Epithelial cell of esophagus (primary cell): ENCODE measurements around the gene MRPL38.

Experiments used
- DNase-seq: peaks from one replicate; pipeline ENCODE4 v3.0.0; 2010; ENCODE audit warnings: low read depth
- H3K4me3 ChIP-seq: 2 replicates; pipeline ENCODE4 v1.5.1; 2011; ENCODE audit warnings: mild to moderate bottlenecking, low read length, control low read depth
- CTCF ChIP-seq: IDR thresholded peaks from 2 replicates; pipeline ENCODE4 v1.5.1; 2011; ENCODE audit warnings: low read depth, mild to moderate bottlenecking, low read length, control low read depth, inconsistent platforms; ENCODE audit not compliant: insufficient read depth; ENCODE audit errors: missing control alignments

The MRPL38 gene

DNA sequence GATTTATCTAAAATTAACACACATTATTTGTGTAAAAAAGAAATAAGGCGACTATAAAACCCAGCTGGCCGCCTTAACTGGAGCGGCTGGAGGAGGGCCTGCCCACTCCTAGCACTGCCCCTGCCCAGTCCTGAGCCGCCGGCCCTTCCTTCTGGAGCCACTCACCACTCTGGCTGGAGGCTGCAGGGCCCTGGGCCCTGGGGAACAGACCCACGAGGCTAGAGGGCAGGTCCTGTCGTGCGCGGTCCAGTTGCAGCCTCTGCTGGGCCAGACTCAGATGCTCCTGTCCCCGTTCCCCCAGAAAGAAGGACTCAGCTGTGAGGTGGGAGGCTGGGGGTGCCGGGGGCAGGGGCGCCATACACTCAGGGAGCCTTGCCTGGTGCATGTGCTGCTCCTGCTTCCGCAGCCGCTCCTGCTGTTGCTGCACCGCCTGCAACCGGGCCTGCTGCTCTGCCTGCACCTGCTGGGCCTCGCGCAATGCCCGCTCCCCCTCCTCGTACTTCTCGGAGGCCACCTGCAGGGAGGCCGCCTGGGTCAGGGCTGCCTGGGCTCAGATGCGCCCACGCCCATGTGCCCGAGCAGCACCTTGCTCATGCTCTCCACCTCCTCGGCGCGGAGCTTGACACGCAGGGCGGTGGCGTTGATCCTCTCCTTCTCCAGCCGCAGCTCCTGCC lies 9.0 kb upstream of the MRPL38 start:
- DNase-seq, result no peak
- H3K4me3 ChIP-seq, result no peak overlapping the region
- TF ChIP-seq CTCF, result no peak

DNA sequence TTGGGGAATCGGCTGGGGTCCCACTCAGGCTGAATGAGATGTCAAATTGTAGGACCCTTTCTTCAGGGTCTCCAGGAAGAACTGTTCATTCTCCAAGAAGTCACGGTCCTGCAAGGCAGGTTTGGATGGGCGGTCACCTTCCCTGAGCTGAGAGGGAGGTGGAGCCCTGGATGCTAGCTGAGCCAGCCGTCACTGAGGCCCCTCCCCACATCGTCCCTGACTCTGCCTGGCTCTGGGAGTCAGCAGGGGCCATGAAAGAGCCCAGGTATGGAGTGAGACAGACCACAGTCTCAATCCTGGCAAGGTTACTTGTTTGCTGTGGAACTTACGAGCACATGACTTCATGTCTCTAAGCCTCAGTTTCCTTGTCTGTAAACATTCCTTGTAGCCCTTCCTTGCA lies 6.0 kb upstream of the MRPL38 start:
- no peak overlapping the region for H3K4me3 ChIP-seq
- no peak for TF ChIP-seq CTCF
- peak; percentile 34 for DNase-seq

- no peak for TF ChIP-seq CTCF
- DNase-seq, result peak; percentile 63
These were observed 5.2 kb upstream of the MRPL38 start for GRCh38 chr17:75909812-75910274.

GRCh38 chr17:75909051-75909811 lies 4.5 kb upstream of the MRPL38 start:
- TF ChIP-seq CTCF, result no peak
- no peak overlapping the region for H3K4me3 ChIP-seq

More at GRCh38 chr17:75909812-75910274, 5.2 kb upstream of the MRPL38 start:
- no peak overlapping the region for H3K4me3 ChIP-seq

DNA sequence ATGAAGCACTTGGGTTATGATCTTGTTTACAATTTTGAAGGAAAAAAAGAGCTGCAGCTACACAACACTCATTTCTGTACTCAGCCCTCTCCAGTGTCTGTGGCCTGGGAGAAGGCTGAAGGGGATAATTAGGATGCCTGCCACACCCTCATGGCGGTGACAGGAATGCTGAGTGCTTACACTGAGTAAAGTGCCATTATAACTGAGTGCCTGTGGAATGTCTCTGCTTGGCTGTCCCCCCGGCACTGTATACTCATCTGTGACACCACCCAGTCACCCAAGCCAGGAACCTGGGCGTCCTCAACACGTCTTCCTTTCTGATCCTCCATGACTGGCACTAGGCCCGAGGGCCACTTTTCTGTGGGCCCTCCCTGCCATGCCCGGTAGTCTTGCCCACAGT lies 3.5 kb upstream of the MRPL38 start:
- TF ChIP-seq CTCF, result no peak
- H3K4me3 ChIP-seq, result no peak overlapping the region
- DNase-seq, result no peak

More at GRCh38 chr17:75909051-75909811, 4.5 kb upstream of the MRPL38 start:
- DNase-seq, result no peak

- no peak for TF ChIP-seq CTCF
- H3K4me3 ChIP-seq, result no peak overlapping the region
- DNase-seq, result peak; percentile 22
These were observed 1.6 kb upstream of the MRPL38 start for GRCh38 chr17:75906143-75906884.
